Measurements from ENCODE around the gene SLIT1.

GRCh38 chr10:96986200-96986856, 199.4 kb downstream of the SLIT1 start:
- TF ChIP-seq REST (IDR thresholded peaks at IDR 0.05; ENCODE audit: insufficient read depth in 1 of 2, low read depth in 2 of 2, low read length in 2 of 2) = no peak
- no peak for TF ChIP-seq POLR2AphosphoS5 (IDR thresholded peaks at IDR 0.05; ENCODE audit: low read depth, low read length)
- TF ChIP-seq SIN3A (IDR thresholded peaks at IDR 0.05; ENCODE audit: borderline replicate concordance, insufficient read depth, low read length) = no peak
- TF ChIP-seq TAF1 (IDR thresholded peaks at IDR 0.05; ENCODE audit: borderline replicate concordance, insufficient read depth, low read length) = no peak
